ENCODE results near the gene ZNF800. TPM values are rescaled to one million over a fixed set of nuclear protein-coding genes. Genes with fewer than 3 reads are reported as not detected.

The ZNF800 gene
- total and polyA plus RNA-seq, 5 experiments from 2014 or later = 50.0 to 85.7 (median 61.3) TPM

DNA sequence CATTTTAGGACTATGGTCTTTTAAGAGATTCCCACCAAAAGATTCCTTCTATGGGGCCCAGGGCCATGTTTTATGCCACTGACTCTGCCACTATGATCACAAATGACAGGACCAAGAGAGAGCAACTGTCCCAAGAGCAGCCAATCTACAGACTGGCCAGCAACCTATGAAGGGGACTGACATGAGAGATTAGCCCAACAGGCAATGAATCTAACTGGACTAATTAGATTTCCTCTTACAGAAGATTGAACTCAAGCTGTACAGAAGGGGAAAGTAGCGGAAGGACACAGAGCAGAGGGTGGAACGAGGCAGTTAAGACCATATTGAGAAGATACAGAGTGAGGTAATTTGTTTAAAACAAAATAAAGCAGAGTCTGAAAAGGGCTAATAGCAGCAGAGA, 25.8 kb downstream of the ZNF800 start:
- no peak overlapping the region for H3K4me3 Mint-ChIP-seq
- no peaks in the 10 kb centered on the region for H3K9me3 Mint-ChIP-seq
- POLR2A ChIA-PET = no interaction called here
- peaks cover 0 to 59% (median 19%) of the 10 kb centered on the region in 3 donors for H3K36me3 Mint-ChIP-seq
- DNase-seq (no peak), ATAC-seq (no peak)
- H3K27me3 Mint-ChIP-seq = no peaks in the 10 kb centered on the region
- H3K27ac Mint-ChIP-seq = peak overlapping the region in 5 of 10 donors; percentile 10 to 85 (median 53)
- H3K4me1 Mint-ChIP-seq = peaks cover 7 to 47% (median 31%) of the 10 kb centered on the region in 4 donors

DNA sequence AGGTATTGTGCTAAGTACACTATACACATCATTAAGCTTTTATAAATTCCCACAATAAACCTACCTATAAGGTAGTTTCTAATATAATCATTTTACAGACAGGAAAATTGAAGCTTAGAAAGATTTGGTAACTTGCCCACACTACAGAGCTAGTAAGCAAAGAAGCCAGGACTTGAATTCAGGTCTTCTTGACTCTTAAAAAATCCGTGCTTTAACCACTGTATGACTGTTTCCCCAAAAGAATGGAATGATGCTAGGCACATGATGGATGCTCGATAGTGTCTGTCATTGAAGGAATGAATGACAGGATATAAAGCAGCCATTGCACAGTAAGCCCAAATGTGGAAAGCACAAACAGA, 26.6 kb downstream of the ZNF800 start:
- peak overlapping the region in 3 of 10 donors; percentile 9 to 14 (median 10) for H3K27ac Mint-ChIP-seq
- DNase-seq (no peak), ATAC-seq (no peak)
- H3K36me3 Mint-ChIP-seq = peaks cover 0 to 59% (median 19%) of the 10 kb centered on the region in 3 donors
- peaks cover 7 to 43% (median 29%) of the 10 kb centered on the region in 4 donors for H3K4me1 Mint-ChIP-seq
- no peaks in the 10 kb centered on the region for H3K27me3 Mint-ChIP-seq
- H3K9me3 Mint-ChIP-seq = no peaks in the 10 kb centered on the region
- no peak overlapping the region for H3K4me3 Mint-ChIP-seq
- POLR2A ChIA-PET = no interaction called here

DNA sequence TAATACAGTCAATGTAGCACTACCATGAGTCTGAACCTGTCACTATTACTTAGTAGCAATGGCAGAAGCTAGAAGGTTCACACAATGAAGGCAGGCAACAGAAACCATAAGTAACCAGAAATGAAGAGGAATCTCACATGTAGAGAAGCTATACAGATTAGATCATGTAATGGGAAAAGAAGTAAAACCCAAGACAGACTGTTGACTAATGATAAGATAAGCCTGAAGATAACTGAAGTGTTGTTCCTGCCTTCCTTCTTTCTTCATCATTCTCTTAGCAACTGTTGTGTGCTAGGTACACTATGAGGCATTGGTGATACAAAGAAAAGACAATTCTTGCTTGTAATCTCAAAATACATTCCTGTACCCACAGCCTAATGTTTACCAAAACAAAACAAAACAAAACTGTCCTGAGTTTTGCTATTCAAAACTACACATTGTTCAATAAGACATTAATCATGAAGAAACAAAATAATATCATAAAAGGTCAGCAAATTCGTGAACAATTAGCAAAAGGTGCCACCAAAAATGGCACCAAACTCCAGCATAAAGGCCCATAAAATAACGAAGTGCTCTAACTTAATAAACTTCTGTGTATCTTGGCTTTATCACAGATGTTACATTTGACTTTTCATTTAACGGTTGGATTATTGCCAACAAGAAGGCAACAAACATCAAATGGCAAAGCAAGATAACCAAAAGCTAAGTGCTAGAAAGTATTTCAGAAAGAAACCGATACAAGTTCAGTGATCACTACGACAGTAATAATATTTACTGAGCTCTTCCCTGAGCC, 27.1 kb downstream of the ZNF800 start:
- H3K9me3 Mint-ChIP-seq = no peaks in the 10 kb centered on the region
- peaks cover 0 to 60% (median 19%) of the 10 kb centered on the region in 3 donors for H3K36me3 Mint-ChIP-seq
- POLR2A ChIA-PET = interaction anchor here (1.5 kb wide), 1 partner anchor 27 kb away, joined by 4 read pairs; the partner anchor contains the start of gene ZNF800
- no peak overlapping the region for H3K4me3 Mint-ChIP-seq
- H3K4me1 Mint-ChIP-seq = peaks cover 7 to 45% (median 29%) of the 10 kb centered on the region in 4 donors
- no peak overlapping the region for H3K27ac Mint-ChIP-seq
- no peaks in the 10 kb centered on the region for H3K27me3 Mint-ChIP-seq
- ATAC-seq = no peak
- DNase-seq = no peak

DNA sequence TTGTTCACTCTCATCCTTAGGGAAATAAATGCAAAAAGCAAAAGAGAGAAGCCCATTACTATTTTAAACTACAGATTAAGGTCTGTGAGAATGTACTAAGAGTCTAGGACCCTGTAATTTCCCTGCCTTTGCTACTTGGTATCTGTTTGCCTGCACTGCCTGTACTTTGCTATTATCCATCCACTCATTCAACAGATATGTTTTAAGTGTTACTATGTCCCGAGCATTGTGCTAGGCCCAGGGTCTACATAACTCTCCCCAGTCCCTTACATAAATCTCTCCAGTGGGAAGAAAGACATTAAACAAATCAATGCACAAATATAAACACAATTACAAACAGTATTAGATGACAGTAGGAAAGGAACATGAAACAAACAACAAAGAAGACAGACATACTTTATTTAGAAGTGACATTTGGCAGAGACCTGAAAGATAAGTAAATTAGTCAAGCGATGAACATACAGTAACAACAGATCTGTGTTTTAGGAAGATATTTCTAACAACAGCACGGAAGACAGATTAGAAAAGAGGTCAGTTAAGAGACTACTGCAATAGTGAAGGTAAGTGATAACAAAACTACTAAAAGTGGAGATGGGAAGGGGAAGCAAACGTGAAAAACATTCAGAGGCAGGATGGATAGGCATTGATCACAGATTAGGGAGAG, 30.0 kb downstream of the ZNF800 start:
- H3K36me3 Mint-ChIP-seq = peaks cover 0 to 48% (median 8%) of the 10 kb centered on the region in 3 donors
- H3K27me3 Mint-ChIP-seq = no peaks in the 10 kb centered on the region
- peaks cover 8 to 41% (median 19%) of the 10 kb centered on the region in 4 donors for H3K4me1 Mint-ChIP-seq
- no peaks in the 10 kb centered on the region for H3K9me3 Mint-ChIP-seq
- POLR2A ChIA-PET = no interaction called here
- no peak overlapping the region for H3K4me3 Mint-ChIP-seq
- no peak overlapping the region for H3K27ac Mint-ChIP-seq
- ATAC-seq (no peak), DNase-seq (no peak)

DNA sequence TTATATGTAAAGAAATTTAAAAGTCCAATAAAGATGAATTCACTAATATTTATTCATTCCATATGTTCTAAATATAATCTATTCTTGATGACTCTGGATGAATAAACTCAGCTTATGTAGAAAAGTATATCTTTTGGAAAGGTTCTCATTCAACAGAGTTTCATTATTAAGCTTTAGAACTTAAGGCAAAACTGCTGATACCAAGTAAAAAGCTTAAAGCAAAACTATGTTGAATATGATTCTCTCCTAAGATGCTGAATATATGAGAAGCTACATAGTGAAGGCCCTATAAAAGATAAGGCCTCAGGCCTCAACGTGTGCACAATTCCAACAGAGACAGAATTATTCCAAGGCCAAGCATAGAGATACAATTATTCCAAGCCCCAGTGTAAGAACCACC, 30.8 kb downstream of the ZNF800 start:
- peaks cover 0 to 48% (median 6%) of the 10 kb centered on the region in 3 donors for H3K36me3 Mint-ChIP-seq
- H3K27me3 Mint-ChIP-seq = no peaks in the 10 kb centered on the region
- H3K4me1 Mint-ChIP-seq = peaks cover 7 to 37% (median 14%) of the 10 kb centered on the region in 4 donors
- POLR2A ChIA-PET = no interaction called here
- DNase-seq (no peak), ATAC-seq (no peak)
- H3K9me3 Mint-ChIP-seq = no peaks in the 10 kb centered on the region
- no peak overlapping the region for H3K4me3 Mint-ChIP-seq
- no peak overlapping the region for H3K27ac Mint-ChIP-seq

DNA sequence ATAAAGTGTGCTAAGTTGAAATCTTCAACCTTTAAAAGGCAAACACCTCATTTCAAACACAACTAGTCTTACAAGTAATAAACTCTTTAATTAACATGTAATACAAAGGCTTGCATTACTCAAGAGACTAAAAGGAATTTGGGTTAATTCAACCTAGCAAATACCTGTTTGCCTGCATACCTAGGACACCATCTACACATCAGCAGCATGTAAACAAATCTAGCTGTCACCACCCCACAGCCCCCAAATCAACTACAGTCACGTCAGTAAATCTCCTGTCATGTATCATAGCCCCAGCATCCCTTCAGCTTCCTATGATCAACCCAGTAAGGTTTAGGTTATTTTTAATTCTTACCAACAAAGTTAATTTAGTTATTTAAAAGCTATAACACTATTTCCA, 33.5 kb downstream of the ZNF800 start:
- Mint-ChIP-seq H3K27me3 (no peaks in the 10 kb centered on the region), H3K27ac (peak overlapping the region in 1 of 10 donors; percentile 28), H3K4me3 (no peak overlapping the region), H3K9me3 (no peaks in the 10 kb centered on the region), H3K36me3 (peaks cover 0 to 46% (median 2%) of the 10 kb centered on the region in 3 donors), H3K4me1 (peaks cover 7 to 26% (median 12%) of the 10 kb centered on the region in 4 donors)
- no peak for DNase-seq
- no peak for ATAC-seq
- POLR2A ChIA-PET = no interaction called here

DNA sequence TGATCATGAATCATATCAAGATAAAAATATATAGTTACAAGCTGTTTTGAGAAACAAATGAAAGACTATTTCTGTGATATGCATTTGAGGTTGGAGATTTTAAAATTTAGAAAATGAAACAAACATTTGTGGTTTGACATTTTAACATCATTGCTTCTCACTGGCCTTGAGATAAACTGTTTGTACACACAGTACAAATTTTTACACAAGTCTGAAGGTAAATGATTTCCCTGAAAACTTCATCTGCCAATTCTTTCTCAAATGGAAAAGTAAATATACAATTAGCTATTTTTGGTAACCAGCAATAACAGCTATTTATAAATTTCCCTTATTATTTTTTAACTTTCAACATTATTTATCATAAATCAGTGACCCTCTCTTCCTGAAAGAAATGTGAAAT, 38.6 kb downstream of the ZNF800 start:
- no peaks in the 10 kb centered on the region for H3K27me3 Mint-ChIP-seq
- H3K27ac Mint-ChIP-seq = peak overlapping the region in 1 of 10 donors; percentile 45
- no peak for DNase-seq
- peaks cover 0 to 24% (median 2%) of the 10 kb centered on the region in 3 donors for H3K36me3 Mint-ChIP-seq
- ATAC-seq = no peak
- POLR2A ChIA-PET = interaction anchor here (1.3 kb wide), 1 partner anchor 39 kb away, joined by 3 read pairs; the partner anchor contains the start of gene ZNF800
- H3K4me1 Mint-ChIP-seq = peaks cover 11 to 34% (median 15%) of the 10 kb centered on the region in 4 donors
- H3K9me3 Mint-ChIP-seq = no peaks in the 10 kb centered on the region
- no peak overlapping the region for H3K4me3 Mint-ChIP-seq

DNA sequence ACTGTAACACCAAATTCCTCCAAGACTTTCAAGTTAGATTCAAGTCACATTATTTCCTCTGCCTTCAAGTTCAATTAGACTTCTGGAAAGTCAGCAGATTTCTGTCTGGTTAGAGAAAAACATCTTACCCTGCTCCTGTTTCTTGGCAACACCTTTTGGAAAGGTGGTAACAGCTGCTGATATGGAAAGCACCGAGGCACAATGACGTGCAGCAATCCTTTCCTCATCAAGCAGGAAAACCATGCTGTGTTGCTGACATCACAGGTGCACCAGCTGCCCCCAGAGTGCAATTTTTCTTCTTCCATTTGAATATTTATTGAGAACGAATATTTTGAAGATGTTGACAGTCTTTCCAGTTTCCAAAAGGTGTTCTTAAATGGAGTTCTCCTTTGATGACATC, 41.9 kb downstream of the ZNF800 start:
- Mint-ChIP-seq H3K27me3 (no peaks in the 10 kb centered on the region), H3K4me1 (peaks cover 14 to 41% (median 21%) of the 10 kb centered on the region in 4 donors), H3K27ac (peak overlapping the region in 7 of 10 donors; percentile 7 to 85 (median 36)), H3K9me3 (no peaks in the 10 kb centered on the region), H3K4me3 (no peak overlapping the region), H3K36me3 (peaks cover 0 to 6% (median 0%) of the 10 kb centered on the region in 3 donors)
- POLR2A ChIA-PET = interaction anchor here (1.4 to 3.3 kb wide), 2 partner anchors 42 kb away, joined by 6 to 28 read pairs; partner anchors contain the start of gene ZNF800
- ATAC-seq (no peak), DNase-seq (no peak)

DNA sequence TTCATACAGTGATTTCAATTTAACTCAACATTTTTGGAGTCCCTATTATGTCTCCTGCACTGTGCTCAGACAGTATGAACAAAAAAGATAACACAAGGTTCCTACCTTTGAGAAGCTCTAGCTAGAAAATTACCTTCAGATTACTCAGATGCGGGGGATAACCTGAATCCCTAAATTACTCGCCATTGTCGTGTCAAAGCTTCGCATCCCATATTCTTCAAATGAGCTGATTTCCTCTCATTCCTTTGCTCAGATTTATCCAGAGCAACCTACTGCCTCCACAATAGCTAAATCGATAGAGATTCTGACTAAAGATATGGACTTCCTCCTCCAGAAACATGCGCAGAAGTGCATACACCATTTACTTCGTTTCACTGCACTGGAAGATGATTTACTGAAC, 42.6 kb downstream of the ZNF800 start:
- Mint-ChIP-seq H3K27ac (peak overlapping the region in 5 of 10 donors; percentile 2 to 54 (median 47)), H3K4me1 (peaks cover 12 to 37% (median 19%) of the 10 kb centered on the region in 4 donors), H3K9me3 (no peaks in the 10 kb centered on the region), H3K36me3 (no peaks in the 10 kb centered on the region), H3K27me3 (no peaks in the 10 kb centered on the region), H3K4me3 (no peak overlapping the region)
- no peak for DNase-seq
- no peak for ATAC-seq
- POLR2A ChIA-PET = interaction anchor here (1.1 to 3.3 kb wide), 2 partner anchors 42 to 94 kb away, joined by 3 to 28 read pairs; partner anchors contain the start of gene ZNF800

DNA sequence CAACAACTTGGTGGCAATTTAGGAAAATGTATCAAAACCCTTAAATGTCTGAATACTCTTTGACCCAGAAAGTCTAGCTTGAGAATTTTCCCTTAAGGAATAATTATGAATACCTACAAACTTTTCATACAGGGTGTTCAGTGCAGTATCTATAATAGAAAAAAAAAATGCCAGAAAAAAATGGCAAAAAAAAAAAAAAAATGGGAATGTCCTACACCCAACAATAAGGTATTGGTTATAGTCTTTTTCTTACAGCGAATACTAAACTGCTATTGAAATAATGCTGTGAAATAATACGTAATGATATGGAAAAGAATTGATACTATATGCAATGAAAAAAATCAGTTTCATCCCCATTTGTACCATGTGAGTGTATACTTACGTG, 44.3 kb downstream of the ZNF800 start:
- Mint-ChIP-seq H3K4me3 (peak overlapping the region in 9 of 10 donors; percentile 36 to 76 (median 64)), H3K9me3 (no peaks in the 10 kb centered on the region), H3K27ac (peak overlapping the region in 2 of 10 donors; percentile 39 to 79), H3K36me3 (no peaks in the 10 kb centered on the region), H3K4me1 (peaks cover 12 to 37% (median 14%) of the 10 kb centered on the region in 4 donors), H3K27me3 (no peaks in the 10 kb centered on the region)
- no peak for ATAC-seq
- POLR2A ChIA-PET = interaction anchor here (1.1 to 3.3 kb wide), 5 partner anchors 44 to 103 kb away, joined by 3 to 28 read pairs (median 6); partner anchors contain the start of gene ZNF800
- no peak for DNase-seq

DNA sequence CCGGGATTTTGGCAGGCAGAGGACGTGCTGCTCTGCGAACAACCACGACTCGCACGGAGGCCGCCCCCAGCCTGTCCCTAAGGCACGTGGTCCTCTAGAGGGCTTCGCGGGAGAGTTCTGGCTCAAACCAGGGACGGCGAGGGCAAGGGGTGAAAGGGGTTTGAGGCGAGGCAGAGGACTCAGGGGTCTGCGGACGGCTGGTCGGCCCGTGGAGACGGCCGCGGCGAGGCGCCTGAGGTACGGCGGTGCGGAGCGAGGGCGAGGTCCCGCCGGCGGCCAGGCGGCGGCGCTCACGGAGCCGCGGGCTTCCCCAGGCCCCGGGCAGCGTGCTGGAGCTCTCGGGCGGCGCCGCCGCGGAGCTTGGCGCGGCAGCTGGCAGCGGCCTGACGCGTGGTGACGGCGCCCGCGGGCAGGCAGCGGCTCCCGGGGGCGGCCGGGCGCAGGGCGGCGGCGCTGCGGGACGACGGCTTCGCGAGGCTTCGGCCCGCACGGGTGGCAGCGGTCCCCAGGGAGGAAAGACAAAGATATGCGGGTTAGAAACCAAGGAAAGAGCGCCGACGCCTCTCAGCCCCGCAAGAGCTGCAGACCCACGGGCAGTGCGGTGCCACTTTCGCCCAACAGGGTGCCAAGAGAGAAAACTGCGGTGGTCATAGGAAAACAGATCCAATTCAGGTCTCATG, 44.8 kb downstream of the ZNF800 start:
- H3K27ac Mint-ChIP-seq = peak overlapping the region in 2 of 10 donors; percentile 39 to 79

DNA sequence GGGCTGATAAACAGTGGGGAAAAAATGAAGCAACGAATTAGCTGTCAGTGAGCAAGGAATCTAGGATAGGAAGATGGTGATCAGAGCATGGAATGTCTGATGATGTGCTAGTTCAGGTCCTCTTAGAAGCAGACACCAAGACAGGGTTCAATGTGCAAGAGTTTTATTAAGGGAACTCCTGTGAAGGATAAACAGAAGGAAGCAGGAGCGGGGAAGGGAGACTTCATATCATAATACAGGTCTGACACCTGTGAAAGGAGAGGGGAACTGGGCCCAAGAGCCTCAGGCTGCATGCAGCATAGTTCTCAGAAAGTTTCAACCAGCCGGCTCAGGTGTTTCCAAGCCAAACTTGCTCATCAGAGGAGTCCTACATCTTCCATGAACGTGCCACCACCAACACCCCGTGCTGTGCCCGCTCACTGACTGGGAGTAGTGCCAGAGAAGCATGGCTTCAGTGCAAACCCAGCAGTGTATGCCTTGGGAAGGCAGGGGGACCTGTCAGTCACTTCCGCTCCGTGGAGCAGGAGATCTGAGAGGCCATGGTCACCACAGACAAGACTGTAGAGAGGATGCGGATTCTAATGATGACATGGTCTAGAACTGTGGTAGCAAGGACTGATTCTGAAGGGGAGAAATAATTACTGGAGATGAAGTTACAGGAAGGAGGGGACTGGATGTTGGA, 45.8 kb downstream of the ZNF800 start:
- ATAC-seq (no peak), DNase-seq (no peak)
- Mint-ChIP-seq H3K36me3 (peaks cover 0 to 4% (median 0%) of the 10 kb centered on the region in 3 donors), H3K4me1 (peaks cover 12 to 33% (median 14%) of the 10 kb centered on the region in 4 donors), H3K27ac (peak overlapping the region in 5 of 10 donors; percentile 36 to 74 (median 45)), H3K9me3 (peaks cover 0 to 4% (median 2%) of the 10 kb centered on the region in 9 donors), H3K27me3 (peaks cover 0 to 2% (median 0%) of the 10 kb centered on the region in 5 donors), H3K4me3 (peak overlapping the region; percentile 40 to 88 (median 76))
- POLR2A ChIA-PET = no interaction called here

More for the DNA sequence above, 44.8 kb downstream of the ZNF800 start:
- peak; percentile 59 to 76 (median 72) for DNase-seq
- POLR2A ChIA-PET = interaction anchor here (0.5 to 3.3 kb wide), 6 partner anchors 44 to 166 kb away, joined by 3 to 28 read pairs (median 4); partner anchors contain the start of gene ZNF800
- Mint-ChIP-seq H3K36me3 (no peaks in the 10 kb centered on the region), H3K9me3 (no peaks in the 10 kb centered on the region), H3K4me3 (peak overlapping the region; percentile 64 to 88 (median 76)), H3K27me3 (no peaks in the 10 kb centered on the region), H3K4me1 (peaks cover 12 to 37% (median 14%) of the 10 kb centered on the region in 4 donors)
- peak; percentile 97 to 99 for ATAC-seq

All from naive thymus-derived CD8-positive, alpha-beta T cell (primary cell).